CD14-positive monocyte (primary cell): ENCODE data around the gene IL21R. TPM values are rescaled to one million over a fixed set of nuclear protein-coding genes. Genes with fewer than 3 reads are reported as not detected.

ENCODE experiments used
- DNase-seq, 3 donors: peaks; one replicate each; pipeline ENCODE4 v3.0.0-alpha.2; 2011 to 2022
- H2AFZ ChIP-seq: 2 replicates; pipeline ENCODE4 v1.6.0; 2012; ENCODE audit warnings: mild to moderate bottlenecking, low read depth, low read length, inconsistent platforms; ENCODE audit not compliant: insufficient read depth, poor library complexity, severe bottlenecking
- H3K27ac ChIP-seq, 2 donors: 1 replicate in 1 of 2; 2 replicates in 1 of 2; pipeline ENCODE4 v1.5.1; 2012 to 2013; ENCODE audit warnings: low read length in 2 of 2, control low read depth in 1 of 2, inconsistent platforms in 1 of 2, low read depth in 1 of 2, mild to moderate bottlenecking in 1 of 2
- H3K27me3 ChIP-seq, 2 donors: one replicate each; pipeline versions ENCODE4 v1.6.0 to v1.6.1; 2011 to 2013; ENCODE audit warnings: low read length in 2 of 2; ENCODE audit not compliant: control insufficient read depth in 2 of 2, insufficient read depth in 2 of 2
- H3K36me3 ChIP-seq, 2 donors: replicated peaks in 1 of 2; 1 replicate in 1 of 2; 2 replicates in 1 of 2; pipeline versions ENCODE4 v1.5.1 to v1.6.1; 2012 to 2013; ENCODE audit warnings: low read length in 2 of 2, control low read depth in 1 of 2, inconsistent platforms in 1 of 2, mild to moderate bottlenecking in 1 of 2; ENCODE audit not compliant: insufficient read depth in 2 of 2, control insufficient read depth in 1 of 2
- H3K4me1 ChIP-seq, 2 donors: 1 replicate in 1 of 2; 2 replicates in 1 of 2; pipeline versions ENCODE4 v1.5.1 to v1.6.1; 2012 to 2013; ENCODE audit warnings: low read length in 2 of 2, control low read depth in 1 of 2, inconsistent platforms in 1 of 2, mild to moderate bottlenecking in 1 of 2, moderate library complexity in 1 of 2; ENCODE audit not compliant: insufficient read depth in 2 of 2, control insufficient read depth in 1 of 2
- H3K4me2 ChIP-seq: replicated peaks from 2 replicates; pipeline ENCODE3; 2012; ENCODE audit warnings: low read length, moderate library complexity, mild to moderate bottlenecking; ENCODE audit not compliant: poor library complexity, severe bottlenecking; ENCODE audit errors: extremely low read depth
- H3K4me3 ChIP-seq, 3 experiments: fragments of 200-600 bp in 1 of 3; sonication (generic) in 1 of 3; replicated peaks in 1 of 3; 1 replicate in 2 of 3; 2 replicates in 1 of 3; pipeline ENCODE4 v1.5.1; 2011 to 2013; ENCODE audit warnings: low read length in 3 of 3, mild to moderate bottlenecking in 3 of 3, control low read depth in 2 of 3, low read depth in 2 of 3, inconsistent platforms in 1 of 3, moderate library complexity in 1 of 3
- H3K79me2 ChIP-seq: 2 replicates; pipeline ENCODE4 v1.6.0; 2012; ENCODE audit warnings: mild to moderate bottlenecking, control low read depth, inconsistent platforms, low read length, moderate library complexity; ENCODE audit not compliant: insufficient read depth
- H3K9ac ChIP-seq: 2 replicates; pipeline ENCODE4 v1.6.0; 2017; ENCODE audit warnings: low read length, mild to moderate bottlenecking; ENCODE audit not compliant: insufficient read depth, poor library complexity, severe bottlenecking
- H3K9me3 ChIP-seq, 2 donors: replicated peaks in 1 of 2; 1 replicate in 1 of 2; 2 replicates in 1 of 2; pipeline versions ENCODE4 v1.5.1 to v1.6.1; 2012 to 2013; ENCODE audit warnings: low read length in 2 of 2, control low read depth in 1 of 2; ENCODE audit not compliant: control insufficient read depth in 1 of 2, insufficient read depth in 1 of 2
- H4K20me1 ChIP-seq: 2 replicates; pipeline ENCODE4 v1.6.0; 2012; ENCODE audit warnings: mild to moderate bottlenecking, low read length, control low read depth, moderate library complexity; ENCODE audit not compliant: insufficient read depth
- H3K27ac Mint-ChIP-seq, 7 donors: one replicate each; pipeline ENCODE4 v1.8.0; 2020; ENCODE audit warnings: mild to moderate bottlenecking in 7 of 7, mixed read lengths in 7 of 7, moderate library complexity in 6 of 7, inconsistent platforms in 2 of 7
- H3K27me3 Mint-ChIP-seq, 3 donors: one replicate each; pipeline ENCODE4 v1.8.0; 2021 to 2022; ENCODE audit warnings: low read depth in 3 of 3, mild to moderate bottlenecking in 3 of 3, mixed read lengths in 3 of 3, moderate library complexity in 3 of 3, inconsistent platforms in 1 of 3
- H3K36me3 Mint-ChIP-seq, 2 donors: one replicate each; pipeline ENCODE4 v1.8.0; 2020; ENCODE audit warnings: mixed read lengths in 2 of 2, inconsistent platforms in 1 of 2, mild to moderate bottlenecking in 1 of 2
- H3K4me1 Mint-ChIP-seq: one replicate; pipeline ENCODE4 v1.8.0; 2020; ENCODE audit warnings: mild to moderate bottlenecking, mixed read lengths
- H3K4me3 Mint-ChIP-seq, 2 donors: one replicate each; pipeline ENCODE4 v1.8.0; 2020; ENCODE audit warnings: mild to moderate bottlenecking in 2 of 2, mixed read lengths in 2 of 2, moderate library complexity in 1 of 2
- H3K9me3 Mint-ChIP-seq, 7 donors: one replicate each; pipeline ENCODE4 v1.8.0; 2020 to 2022; ENCODE audit warnings: mixed read lengths in 7 of 7, mild to moderate bottlenecking in 6 of 7, moderate library complexity in 6 of 7, inconsistent platforms in 2 of 7
- CTCF ChIP-seq: fragments of 200-600 bp; IDR thresholded peaks from one replicate; pipeline ENCODE4 v1.8.0; 2022; ENCODE audit warnings: antibody characterized with exemption, mild to moderate bottlenecking
- WGBS: methylation state at CpG from one replicate; pipeline ENCODE4 v1.1.5; 2013; ENCODE audit warnings: missing lambda C conversion rate; ENCODE audit not compliant: insufficient coverage; 5-methylcytosine and 5-hydroxymethylcytosine counted together
- intact Hi-C, 2 donors: fragments of 100-400 bp; cut with micrococcal nuclease; formaldehyde crosslinking; loops; one replicate each; pipeline versions ENCODE4 v1.15.0 to v1.15.1; 2023
- polyA plus RNA-seq, 3 donors: library from polyadenylated mRNA; depleted of rRNA in 1 of 3; unstranded in 2 of 3; stranded (reverse) in 1 of 3; fragments of 300-500 nt in 2 of 3; fragments of >200 nt in 1 of 3; fragmentation: Illumina TruSeq in 2 of 3; gene quantifications; 1 replicate in 2 of 3; 2 replicates in 1 of 3; pipeline ENCODE4 v1.2.3, GENCODE V29; 2012 to 2021

Gene IL21R
- polyA plus RNA-seq, 3 donors = 1.0 to 1.7 (median 1.4) TPM

DNA sequence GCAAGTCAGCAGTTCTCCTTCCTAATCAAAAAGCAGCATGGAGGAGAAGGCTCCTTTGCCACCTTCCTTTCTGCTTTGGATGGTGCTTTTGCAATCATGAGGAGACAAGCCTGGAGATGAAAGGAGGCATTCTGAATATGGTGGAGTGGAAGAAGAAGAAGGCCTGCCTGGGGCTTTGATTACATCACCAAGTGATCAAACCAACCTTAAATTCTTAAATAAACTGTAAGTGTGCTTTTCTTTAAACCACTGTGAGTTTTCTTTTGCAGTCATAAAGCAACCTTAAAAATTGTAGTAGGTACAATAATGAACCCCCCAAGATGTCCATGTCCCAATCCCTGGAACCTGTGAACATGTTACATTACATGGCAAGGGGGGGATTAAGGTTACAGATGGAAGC, 31.7 kb upstream of the IL21R start:
- H4K20me1 ChIP-seq = peaks cover 2% of the 10 kb centered on the region
- H3K4me2 ChIP-seq = no peak overlapping the region
- H3K4me1 ChIP-seq = peaks cover 48 to 50% of the 10 kb centered on the region in 2 donors
- peaks cover 12% of the 10 kb centered on the region in 2 donors for H3K9me3 ChIP-seq
- no peak overlapping the region for H3K4me3 ChIP-seq
- H3K27me3 ChIP-seq = no peaks in the 10 kb centered on the region
- DNase-seq = no peak
- H3K9ac ChIP-seq = no peak overlapping the region
- no peak overlapping the region for H2AFZ ChIP-seq
- no peaks in the 10 kb centered on the region for H3K36me3 ChIP-seq
- Mint-ChIP-seq H3K27me3 (peaks cover 0 to 5% (median 0%) of the 10 kb centered on the region in 3 donors), H3K27ac (peak overlapping the region in 3 of 7 donors; percentile 23 to 52 (median 30)), H3K4me1 (peaks cover 21% of the 10 kb centered on the region), H3K9me3 (peaks cover 9 to 17% (median 13%) of the 10 kb centered on the region in 7 donors), H3K36me3 (peaks cover 0 to under 1% of the 10 kb centered on the region in 2 donors), H3K4me3 (no peak overlapping the region)
- TF ChIP-seq CTCF = no peak
- intact Hi-C loops = loop anchor here in 1 of 2 donors (5.0 kb wide), 1 partner anchor 193 kb away; no protein-coding TSS in a partner anchor
- no peaks in the 10 kb centered on the region for H3K79me2 ChIP-seq
- no peak overlapping the region for H3K27ac ChIP-seq

DNA sequence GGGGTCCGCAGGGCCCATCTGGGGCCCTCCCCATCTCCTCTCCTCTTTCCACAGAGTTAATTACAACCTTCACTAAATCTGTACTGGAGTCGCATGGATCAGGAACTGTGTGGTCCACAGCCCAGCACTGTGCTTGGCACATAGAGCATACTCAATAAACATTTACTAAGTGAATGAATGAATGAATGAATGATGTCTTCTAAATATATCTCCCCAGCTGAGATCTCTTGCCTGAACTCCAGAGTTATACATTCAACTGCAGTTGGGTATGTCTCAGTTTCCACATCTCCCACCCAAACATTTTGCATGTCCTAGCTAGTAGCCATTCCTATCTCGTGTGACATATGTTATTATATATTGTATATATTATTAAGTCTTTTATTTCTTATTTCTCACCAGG, 28.7 kb upstream of the IL21R start:
- Mint-ChIP-seq H3K27me3 (peaks cover 0 to 5% (median 3%) of the 10 kb centered on the region in 3 donors), H3K9me3 (peaks cover 9 to 19% (median 13%) of the 10 kb centered on the region in 7 donors), H3K36me3 (no peaks in the 10 kb centered on the region), H3K27ac (no peak overlapping the region), H3K4me1 (peaks cover 19% of the 10 kb centered on the region), H3K4me3 (no peak overlapping the region)
- no peaks in the 10 kb centered on the region for H4K20me1 ChIP-seq
- 100% methylated on average over 1 of the region's 3 CpGs for WGBS
- no peak for DNase-seq
- H2AFZ ChIP-seq = no peak overlapping the region
- H3K4me1 ChIP-seq = peaks cover 53 to 56% of the 10 kb centered on the region in 2 donors
- H3K9ac ChIP-seq = no peak overlapping the region
- no peak overlapping the region for H3K4me3 ChIP-seq
- intact Hi-C loops = loop anchor here in 1 of 2 donors (5.0 kb wide), 1 partner anchor 196 kb away; no protein-coding TSS in a partner anchor
- peak overlapping the region; percentile 84 to 87 for H3K27ac ChIP-seq
- H3K79me2 ChIP-seq = no peaks in the 10 kb centered on the region
- no peaks in the 10 kb centered on the region for H3K27me3 ChIP-seq
- no peak overlapping the region for H3K4me2 ChIP-seq
- no peak for TF ChIP-seq CTCF
- H3K9me3 ChIP-seq = peaks cover 12% of the 10 kb centered on the region in 2 donors
- H3K36me3 ChIP-seq = no peaks in the 10 kb centered on the region
